ENCODE data around the gene HTT.

Gene HTT

DNA sequence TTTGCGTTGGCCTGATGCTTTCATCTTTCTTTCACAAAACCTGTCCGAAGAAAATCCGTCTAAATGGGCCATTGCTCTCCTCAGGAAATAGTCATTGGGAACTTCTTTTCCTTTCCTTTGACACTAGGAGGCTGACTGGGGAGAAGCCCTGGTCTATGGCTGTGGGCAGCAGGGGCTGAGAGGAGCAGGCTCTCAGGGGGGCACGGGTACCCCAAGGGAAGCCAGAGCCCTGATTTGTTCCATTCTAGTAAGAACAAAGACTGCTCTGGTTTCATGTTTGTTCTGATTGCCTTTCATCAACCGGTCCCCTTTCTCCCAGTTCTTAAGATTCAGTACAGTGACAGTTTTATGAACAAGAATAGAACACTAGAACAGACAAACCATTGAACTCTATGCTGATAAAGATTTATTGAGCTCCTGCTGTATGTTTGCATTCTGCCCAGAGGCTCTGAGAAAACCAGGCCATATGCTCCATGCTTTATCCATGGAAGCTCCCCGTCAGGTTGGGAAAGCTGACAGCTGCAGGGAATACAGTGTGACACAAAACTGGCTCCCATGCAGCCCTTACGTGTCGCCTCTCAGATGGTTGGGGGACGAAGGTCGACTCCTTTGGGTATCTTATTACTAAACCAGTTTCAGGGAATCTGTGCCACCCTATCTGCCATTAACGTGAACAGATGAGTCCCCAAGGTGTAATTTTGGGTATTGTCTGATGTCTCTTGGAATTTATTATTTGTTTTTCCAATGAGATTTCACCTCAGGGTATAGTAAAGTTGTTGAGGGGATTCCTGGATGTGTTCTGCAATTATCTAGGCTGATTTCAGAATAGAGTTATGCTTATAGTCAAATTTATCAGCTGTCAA, 102.1 kb downstream of the HTT start:
- TF ChIP-seq, protein P1, sequence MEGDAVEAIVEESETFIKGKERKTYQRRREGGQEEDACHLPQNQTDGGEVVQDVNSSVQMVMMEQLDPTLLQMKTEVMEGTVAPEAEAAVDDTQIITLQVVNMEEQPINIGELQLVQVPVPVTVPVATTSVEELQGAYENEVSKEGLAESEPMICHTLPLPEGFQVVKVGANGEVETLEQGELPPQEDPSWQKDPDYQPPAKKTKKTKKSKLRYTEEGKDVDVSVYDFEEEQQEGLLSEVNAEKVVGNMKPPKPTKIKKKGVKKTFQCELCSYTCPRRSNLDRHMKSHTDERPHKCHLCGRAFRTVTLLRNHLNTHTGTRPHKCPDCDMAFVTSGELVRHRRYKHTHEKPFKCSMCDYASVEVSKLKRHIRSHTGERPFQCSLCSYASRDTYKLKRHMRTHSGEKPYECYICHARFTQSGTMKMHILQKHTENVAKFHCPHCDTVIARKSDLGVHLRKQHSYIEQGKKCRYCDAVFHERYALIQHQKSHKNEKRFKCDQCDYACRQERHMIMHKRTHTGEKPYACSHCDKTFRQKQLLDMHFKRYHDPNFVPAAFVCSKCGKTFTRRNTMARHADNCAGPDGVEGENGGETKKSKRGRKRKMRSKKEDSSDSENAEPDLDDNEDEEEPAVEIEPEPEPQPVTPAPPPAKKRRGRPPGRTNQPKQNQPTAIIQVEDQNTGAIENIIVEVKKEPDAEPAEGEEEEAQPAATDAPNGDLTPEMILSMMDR (IDR thresholded peaks at IDR 0.05; ENCODE audit: insufficient read depth, low read length, poor library complexity, severe bottlenecking), result no peak
- Histone ChIP-seq H3K4me3 (replicated peaks; ENCODE audit: low read depth, low read length) (no peak overlapping the region), H3K27me3 (replicated peaks; ENCODE audit: control insufficient read depth, insufficient read depth, low read length) (no peaks in the 10 kb centered on the region), H3K36me3 (ENCODE audit: control insufficient read depth, insufficient read depth, low read length) (peaks cover 31% of the 10 kb centered on the region)
- no peak for DNase-seq (ENCODE audit: extremely low read depth, insufficient read length)

DNA sequence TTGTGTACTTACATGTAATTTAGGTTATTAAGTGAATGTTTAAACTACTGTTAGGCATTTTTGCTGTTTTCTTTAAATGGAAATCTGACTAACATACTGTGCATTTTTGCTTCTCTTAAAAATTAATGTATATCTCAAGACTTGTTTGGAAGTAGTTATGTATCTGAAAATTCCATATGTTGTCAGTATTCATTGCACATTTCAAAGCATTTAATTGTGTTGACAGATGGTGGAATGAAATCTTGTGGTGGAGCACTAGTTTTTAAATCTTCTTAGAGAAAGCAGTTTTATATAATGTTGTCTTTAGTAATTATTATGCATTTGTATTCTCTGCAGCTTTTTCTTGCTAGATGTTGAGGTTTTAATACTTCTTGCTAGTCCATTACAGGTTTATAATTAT, 102.9 kb downstream of the HTT start:
- TF ChIP-seq, protein P1 (IDR thresholded peaks at IDR 0.05; ENCODE audit: insufficient read depth, low read length, poor library complexity, severe bottlenecking), result no peak
- no peak overlapping the region for H3K4me3 ChIP-seq (replicated peaks; ENCODE audit: low read depth, low read length)
- DNase-seq (ENCODE audit: extremely low read depth, insufficient read length), result no peak
- peaks cover 32% of the 10 kb centered on the region for H3K36me3 ChIP-seq (ENCODE audit: control insufficient read depth, insufficient read depth, low read length)
- no peaks in the 10 kb centered on the region for H3K27me3 ChIP-seq (replicated peaks; ENCODE audit: control insufficient read depth, insufficient read depth, low read length)

- TF ChIP-seq, protein P1 (IDR thresholded peaks at IDR 0.05; ENCODE audit: insufficient read depth, low read length, poor library complexity, severe bottlenecking), result no peak
- DNase-seq (ENCODE audit: extremely low read depth, insufficient read length), result no peak
- no peak overlapping the region for H3K4me3 ChIP-seq (replicated peaks; ENCODE audit: low read depth, low read length)
Observed at GRCh38 chr4:3177905-3178304, 103.4 kb downstream of the HTT start.

DNA sequence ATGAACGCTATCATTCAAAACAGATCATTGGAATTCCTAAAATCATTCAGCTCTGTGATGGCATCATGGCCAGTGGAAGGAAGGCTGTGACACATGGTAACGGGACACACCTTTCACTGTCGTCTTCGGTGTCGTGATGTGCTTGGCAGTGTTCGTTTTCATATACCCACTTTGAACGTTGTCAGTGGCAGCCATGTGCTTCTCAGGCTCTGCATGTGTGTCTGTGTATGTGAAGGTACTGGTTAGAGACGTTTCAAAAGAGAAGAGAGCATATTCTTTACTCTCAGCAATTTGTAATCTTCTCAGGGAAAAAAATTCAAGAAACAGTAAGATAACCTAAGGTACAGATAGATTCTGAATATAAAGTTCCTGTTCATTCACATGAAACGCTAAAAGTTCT, 103.9 kb downstream of the HTT start:
- Histone ChIP-seq H3K4me3 (replicated peaks; ENCODE audit: low read depth, low read length) (no peak overlapping the region), H3K36me3 (ENCODE audit: control insufficient read depth, insufficient read depth, low read length) (peaks cover 30% of the 10 kb centered on the region), H3K27me3 (replicated peaks; ENCODE audit: control insufficient read depth, insufficient read depth, low read length) (no peaks in the 10 kb centered on the region)
- DNase-seq (ENCODE audit: extremely low read depth, insufficient read length), result no peak
- TF ChIP-seq, protein P1 (IDR thresholded peaks at IDR 0.05; ENCODE audit: insufficient read depth, low read length, poor library complexity, severe bottlenecking), result no peak

More at GRCh38 chr4:3177905-3178304, 103.4 kb downstream of the HTT start:
- Histone ChIP-seq H3K27me3 (replicated peaks; ENCODE audit: control insufficient read depth, insufficient read depth, low read length) (no peaks in the 10 kb centered on the region), H3K36me3 (ENCODE audit: control insufficient read depth, insufficient read depth, low read length) (peaks cover 30% of the 10 kb centered on the region)

DNA sequence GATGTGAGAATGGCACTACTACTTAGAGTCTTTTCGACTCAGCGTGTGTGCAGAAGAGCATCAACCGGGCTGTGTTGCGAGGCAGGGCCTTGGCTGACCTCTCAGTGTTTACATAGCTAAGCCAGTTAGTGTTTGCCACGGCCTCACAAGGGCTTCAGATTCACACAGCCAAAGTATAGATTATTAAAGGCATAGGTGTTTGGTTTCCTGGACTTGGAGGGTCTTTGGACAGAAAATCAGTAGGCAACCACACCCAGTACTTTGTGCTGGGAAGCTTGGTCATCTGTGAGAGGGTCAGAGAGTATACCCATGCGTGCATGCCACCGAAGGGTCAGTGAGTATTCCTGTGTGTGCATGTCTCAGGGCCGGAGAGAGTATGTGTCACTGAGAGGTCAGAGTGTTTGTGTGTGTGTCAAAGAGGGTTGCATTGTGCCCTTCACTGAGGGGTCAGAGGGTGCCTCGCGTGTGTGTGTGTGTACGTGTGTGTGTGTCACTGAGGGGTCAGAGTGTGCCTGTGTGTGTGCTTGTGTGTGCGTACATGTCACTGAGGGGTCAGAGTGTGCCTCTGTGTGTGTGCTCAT, 104.7 kb downstream of the HTT start:
- no peak for DNase-seq (ENCODE audit: extremely low read depth, insufficient read length)
- Histone ChIP-seq H3K4me3 (replicated peaks; ENCODE audit: low read depth, low read length) (no peak overlapping the region), H3K36me3 (ENCODE audit: control insufficient read depth, insufficient read depth, low read length) (peaks cover 37% of the 10 kb centered on the region), H3K27me3 (replicated peaks; ENCODE audit: control insufficient read depth, insufficient read depth, low read length) (no peaks in the 10 kb centered on the region)
- TF ChIP-seq, protein P1 (IDR thresholded peaks at IDR 0.05; ENCODE audit: insufficient read depth, low read length, poor library complexity, severe bottlenecking), result no peak
